Astrocyte (in vitro differentiated cells and primary cell): Measurements from ENCODE around the gene PLLP.

Experiments
- EZH2 ChIP-seq: IDR thresholded peaks from 2 replicates; pipeline ENCODE4 v1.6.1; 2012; ENCODE audit warnings: mild to moderate bottlenecking, low read length, inconsistent platforms; ENCODE audit not compliant: insufficient read depth
- TF ChIP-seq, protein P1 (sequence below): IDR thresholded peaks from 2 replicates; pipeline ENCODE4 v1.5.1; 2011; ENCODE audit warnings: low read depth, mild to moderate bottlenecking, inconsistent platforms, low read length, moderate library complexity; ENCODE audit not compliant: insufficient read depth

DNA sequence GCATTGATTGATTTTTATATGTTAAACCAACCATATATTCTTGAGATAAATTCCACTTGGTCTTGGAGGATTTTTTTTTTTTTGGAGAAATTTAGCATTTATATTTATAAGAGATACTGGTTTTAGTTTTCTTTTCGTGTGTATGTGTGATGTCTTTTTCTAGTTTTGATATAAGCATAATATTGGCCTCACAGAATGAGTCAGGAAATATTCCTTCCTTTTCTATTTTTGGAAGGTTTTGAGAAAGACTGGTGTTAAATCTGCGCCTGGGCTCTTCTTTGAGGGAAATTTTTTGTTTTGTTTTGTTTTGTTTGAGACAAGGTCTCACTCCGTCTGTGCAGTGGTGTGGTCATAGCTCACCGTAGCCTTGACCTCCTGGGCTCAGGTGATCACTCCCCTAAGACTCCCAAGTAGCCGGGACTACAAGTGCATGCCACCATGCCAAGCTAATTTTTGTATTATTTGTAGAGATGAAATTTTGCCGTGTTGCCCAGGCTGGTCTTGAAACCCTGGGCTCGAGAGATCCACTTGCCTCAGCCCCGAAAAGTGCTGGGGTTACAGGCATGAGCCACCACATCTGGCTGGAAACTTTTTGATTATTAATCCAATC lies 45.4 kb upstream of the PLLP start:
- TF ChIP-seq, protein P1, sequence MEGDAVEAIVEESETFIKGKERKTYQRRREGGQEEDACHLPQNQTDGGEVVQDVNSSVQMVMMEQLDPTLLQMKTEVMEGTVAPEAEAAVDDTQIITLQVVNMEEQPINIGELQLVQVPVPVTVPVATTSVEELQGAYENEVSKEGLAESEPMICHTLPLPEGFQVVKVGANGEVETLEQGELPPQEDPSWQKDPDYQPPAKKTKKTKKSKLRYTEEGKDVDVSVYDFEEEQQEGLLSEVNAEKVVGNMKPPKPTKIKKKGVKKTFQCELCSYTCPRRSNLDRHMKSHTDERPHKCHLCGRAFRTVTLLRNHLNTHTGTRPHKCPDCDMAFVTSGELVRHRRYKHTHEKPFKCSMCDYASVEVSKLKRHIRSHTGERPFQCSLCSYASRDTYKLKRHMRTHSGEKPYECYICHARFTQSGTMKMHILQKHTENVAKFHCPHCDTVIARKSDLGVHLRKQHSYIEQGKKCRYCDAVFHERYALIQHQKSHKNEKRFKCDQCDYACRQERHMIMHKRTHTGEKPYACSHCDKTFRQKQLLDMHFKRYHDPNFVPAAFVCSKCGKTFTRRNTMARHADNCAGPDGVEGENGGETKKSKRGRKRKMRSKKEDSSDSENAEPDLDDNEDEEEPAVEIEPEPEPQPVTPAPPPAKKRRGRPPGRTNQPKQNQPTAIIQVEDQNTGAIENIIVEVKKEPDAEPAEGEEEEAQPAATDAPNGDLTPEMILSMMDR, result no peak
- no peak for TF ChIP-seq EZH2
